ENCODE results near the gene TBC1D5.

DNA sequence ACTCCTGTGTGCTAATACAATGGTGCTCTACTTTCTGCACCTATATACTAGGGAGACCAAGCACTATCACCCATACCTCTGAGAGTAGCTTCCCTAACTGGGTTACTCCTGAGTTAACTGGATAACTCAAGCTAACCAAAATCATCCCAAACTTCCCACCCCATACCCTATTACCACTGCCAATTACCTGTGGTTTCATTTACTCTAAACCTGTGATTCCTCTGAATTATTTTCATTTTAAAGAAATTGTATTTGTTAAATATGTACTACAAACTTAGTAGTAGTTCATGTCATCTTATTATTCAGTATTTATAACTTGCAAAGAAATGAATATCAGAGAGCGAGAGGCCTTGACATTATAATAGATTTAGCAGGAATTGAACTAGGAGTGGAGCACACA lies 340.5 kb downstream of the TBC1D5 start:
- TF ChIP-seq POLR2A (IDR thresholded peaks at IDR 0.05) = no peak
- TF ChIP-seq, protein P1, sequence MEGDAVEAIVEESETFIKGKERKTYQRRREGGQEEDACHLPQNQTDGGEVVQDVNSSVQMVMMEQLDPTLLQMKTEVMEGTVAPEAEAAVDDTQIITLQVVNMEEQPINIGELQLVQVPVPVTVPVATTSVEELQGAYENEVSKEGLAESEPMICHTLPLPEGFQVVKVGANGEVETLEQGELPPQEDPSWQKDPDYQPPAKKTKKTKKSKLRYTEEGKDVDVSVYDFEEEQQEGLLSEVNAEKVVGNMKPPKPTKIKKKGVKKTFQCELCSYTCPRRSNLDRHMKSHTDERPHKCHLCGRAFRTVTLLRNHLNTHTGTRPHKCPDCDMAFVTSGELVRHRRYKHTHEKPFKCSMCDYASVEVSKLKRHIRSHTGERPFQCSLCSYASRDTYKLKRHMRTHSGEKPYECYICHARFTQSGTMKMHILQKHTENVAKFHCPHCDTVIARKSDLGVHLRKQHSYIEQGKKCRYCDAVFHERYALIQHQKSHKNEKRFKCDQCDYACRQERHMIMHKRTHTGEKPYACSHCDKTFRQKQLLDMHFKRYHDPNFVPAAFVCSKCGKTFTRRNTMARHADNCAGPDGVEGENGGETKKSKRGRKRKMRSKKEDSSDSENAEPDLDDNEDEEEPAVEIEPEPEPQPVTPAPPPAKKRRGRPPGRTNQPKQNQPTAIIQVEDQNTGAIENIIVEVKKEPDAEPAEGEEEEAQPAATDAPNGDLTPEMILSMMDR (IDR thresholded peaks at IDR 0.05) = no peak
